Stimulated activated CD8-positive, alpha-beta memory T cell treated with anti-CD3 and anti-CD28 coated beads, Interleukin-7, amount 100 ng/mL, for 24 hours (primary cell): Measurements from ENCODE around the gene KIAA1958.
"Not testable (repeated sequence)": the region's sequence is repeated elsewhere in the genome, so short reads cannot be mapped to it uniquely, and the experiment has no call there.

Source experiments
- DNase-seq: peaks from one replicate; pipeline ENCODE4 v3.0.0-alpha.2; 2020; ENCODE audit warnings: low read depth

Gene KIAA1958

GRCh38 chr9:112664531-112664930 is 177.9 kb downstream of the KIAA1958 start:
- DNase-seq, result no peak

DNA sequence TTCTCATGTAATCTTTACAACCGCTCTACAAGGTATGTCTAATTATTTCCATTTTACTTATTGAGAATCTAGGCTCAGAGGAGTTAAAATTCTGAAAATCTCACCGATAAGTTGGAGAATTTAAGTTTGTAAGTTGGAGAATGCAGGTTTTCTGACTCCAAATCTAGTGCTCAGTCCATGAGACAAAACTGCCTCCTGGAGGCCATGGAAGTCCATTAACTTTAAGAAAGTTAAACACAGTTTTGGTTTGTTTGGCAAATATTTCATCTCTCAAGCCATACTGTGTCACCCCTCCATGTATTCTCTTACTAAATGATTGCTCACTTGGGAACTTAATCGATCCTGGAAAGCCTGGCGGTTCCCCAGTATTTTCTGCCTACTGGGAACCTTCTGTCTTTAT is 178.7 kb downstream of the KIAA1958 start:
- DNase-seq, result no peak

- DNase-seq, result no peak
Observed at GRCh38 chr9:112669326-112669725, 182.7 kb downstream of the KIAA1958 start.

DNA sequence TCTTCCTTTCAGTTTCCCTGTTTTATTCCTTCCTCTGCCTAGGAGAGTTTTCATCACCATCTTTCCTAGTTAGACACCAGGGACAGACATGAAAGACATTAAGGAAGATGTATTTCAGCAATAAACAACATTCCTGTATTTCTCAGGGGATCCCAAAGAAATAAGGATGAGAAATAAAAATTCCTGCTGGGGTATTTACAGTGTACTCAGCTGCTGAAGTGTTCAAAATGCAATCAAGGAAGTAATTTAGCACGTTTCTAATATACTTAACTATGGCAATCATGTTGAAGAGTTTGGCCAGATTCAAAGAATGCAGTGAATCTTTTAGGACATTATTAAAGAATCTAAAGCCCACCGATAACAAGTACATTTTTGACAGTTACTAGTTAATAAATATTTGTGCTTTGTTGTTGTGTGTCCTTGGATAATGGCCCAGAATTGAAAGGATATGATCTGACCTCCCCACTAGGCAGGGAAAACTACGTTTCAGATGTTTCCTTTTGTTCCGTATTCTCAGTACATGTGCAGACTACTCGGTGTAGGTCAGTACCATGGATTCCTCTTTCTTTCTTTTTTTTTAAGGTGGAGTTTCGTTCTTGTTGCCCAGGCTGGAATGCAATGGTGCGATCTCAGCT is 184.5 kb downstream of the KIAA1958 start:
- no peak for DNase-seq

- not testable (repeated sequence) for DNase-seq
Observed at GRCh38 chr9:112673221-112673620, 186.6 kb downstream of the KIAA1958 start.

DNA sequence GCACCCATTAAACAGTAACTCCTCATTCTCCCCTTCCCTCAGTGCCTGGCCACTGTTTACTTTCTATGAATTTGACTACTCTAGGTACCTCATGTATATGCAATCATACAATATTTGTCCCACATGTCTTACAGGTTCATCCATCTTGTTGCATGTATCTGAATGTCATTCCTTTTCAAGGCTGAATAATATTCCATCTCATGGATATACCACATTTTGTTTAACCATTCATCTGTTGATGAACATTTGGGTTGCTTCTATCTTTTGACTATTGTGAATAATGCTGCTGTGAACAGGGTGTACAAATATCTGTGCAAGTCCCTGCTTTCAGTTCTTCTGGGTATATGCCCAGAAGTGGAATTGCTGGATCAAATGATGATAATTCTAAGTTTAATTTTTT is 190.4 kb downstream of the KIAA1958 start:
- no peak for DNase-seq

DNA sequence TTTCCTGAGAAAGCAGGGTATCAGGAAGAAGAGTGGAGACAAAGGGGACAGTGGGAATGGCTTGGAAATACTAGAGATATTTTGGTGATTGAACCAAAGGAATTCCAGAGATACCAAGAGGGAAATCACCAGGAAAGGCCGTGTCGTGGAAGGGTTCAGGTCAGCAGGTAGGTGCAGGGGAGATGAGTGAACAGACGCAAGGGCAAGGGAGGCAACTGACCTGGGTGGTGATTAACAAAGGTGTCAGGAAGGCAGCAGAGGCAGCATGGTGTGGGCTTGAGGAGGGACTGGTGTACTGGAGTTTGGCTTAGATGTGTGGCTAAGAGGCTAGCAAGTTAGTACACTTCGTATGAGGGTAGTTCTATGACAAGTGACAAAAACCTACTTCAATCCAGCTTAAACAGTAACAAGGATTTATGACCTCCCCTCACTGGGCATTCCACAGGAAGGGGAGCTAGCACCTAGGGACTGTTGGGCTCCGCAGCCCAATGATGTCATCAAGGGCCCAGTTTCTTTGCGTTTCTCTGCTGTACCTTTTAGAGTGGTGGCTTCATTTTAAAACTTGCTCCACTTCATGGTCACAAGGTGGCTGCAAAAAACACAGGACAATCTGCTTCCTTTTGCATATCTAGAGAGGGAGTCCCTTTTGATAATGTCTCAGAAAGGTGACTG is 194.2 kb downstream of the KIAA1958 start:
- DNase-seq, result no peak

GRCh38 chr9:112689161-112689740 is 202.6 kb downstream of the KIAA1958 start:
- DNase-seq, result no peak

GRCh38 chr9:112694706-112695555 is 208.3 kb downstream of the KIAA1958 start:
- no peak for DNase-seq

- DNase-seq, result no peak
Observed at GRCh38 chr9:112696461-112696860, 209.8 kb downstream of the KIAA1958 start.

- no peak for DNase-seq
Observed at GRCh38 chr9:112699230-112699629, 212.6 kb downstream of the KIAA1958 start.

GRCh38 chr9:112700085-112700484 is 213.5 kb downstream of the KIAA1958 start:
- no peak for DNase-seq

DNA sequence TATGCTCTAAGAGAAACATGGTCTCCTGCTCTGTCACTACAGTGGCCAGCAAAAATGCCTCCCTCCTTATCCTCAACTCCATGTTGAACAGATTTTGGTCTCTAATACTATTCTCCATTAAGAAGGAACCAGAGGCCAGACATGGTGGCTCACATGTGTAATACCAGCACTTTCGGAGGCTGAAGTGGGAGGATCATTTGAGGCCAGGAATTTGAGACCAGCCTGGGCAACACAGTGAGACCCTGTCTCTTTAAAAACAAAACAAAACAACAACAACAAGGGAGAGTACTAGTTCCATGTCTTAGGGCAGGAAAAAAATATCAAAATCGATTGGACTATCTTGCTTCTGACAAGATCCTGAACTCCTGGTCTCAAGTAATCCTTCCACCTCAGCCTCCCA is 216.7 kb downstream of the KIAA1958 start:
- DNase-seq, result no peak

DNA sequence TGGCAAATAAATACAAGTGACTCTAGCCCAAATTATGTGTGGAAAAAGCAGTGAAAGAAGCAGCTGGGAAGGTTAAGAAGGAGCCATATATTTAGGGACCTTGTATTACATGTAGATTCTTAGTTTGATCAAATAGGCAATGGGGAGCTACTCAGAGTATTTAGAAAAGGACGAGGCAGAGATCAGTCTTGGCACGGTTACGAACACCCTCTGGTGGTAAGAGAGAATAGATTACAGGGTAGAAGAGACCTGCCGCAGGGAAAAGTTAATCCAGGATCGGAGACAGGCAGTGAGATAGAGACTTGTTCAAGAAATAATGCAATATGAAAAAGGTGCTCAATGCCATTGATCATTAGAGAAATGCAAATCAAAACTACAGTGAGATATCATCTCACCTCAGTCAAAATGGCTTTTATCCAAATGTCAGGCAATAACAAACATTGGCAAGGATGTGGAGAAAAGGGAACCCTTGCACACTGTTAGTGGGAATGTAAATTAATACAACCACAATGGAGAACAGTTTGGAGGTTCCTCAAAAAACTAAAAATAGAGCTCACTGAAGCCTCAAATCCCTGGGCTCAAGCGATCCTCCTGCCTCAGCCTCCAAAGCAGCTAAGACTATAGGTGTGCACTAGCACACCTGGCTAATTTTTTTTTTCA is 219.3 kb downstream of the KIAA1958 start:
- DNase-seq, result no peak

DNA sequence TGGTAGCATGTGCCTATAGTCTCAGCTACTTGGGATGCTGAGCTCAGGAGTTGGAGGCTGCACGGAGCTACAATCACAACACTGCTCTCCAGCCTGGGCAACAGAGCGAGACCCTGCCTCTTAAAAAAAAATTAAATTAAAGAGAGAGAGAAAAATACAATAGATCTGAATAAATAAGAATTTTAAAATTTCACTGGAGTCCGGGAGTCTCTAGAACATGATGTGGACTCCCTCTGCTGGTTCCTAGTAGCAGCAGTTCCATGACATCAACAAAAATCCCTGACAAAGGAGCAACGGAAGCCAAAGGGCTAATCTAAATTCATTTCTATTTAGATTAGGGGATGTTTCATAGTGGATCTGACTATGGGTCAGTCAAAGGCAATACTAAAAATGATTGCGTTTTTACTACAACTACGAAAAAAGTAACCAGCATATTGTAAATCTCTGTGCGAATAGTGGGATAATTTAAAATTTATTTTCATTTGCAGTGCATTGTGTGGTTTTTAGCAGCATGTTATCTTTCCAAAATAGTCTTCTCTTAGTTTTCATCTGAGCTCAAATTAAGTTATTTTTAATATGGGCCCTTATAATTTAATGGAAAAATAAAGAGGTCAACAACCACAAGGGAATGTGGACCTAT is 224.5 kb downstream of the KIAA1958 start:
- no peak for DNase-seq

- DNase-seq, result no peak
Observed at GRCh38 chr9:112712678-112713077, 226.1 kb downstream of the KIAA1958 start.

GRCh38 chr9:112717661-112718331 is 231.2 kb downstream of the KIAA1958 start, which contains the start of gene INIP:
TSS of gene INIP (minus strand) at chr9:112718117. CDS start at chr9:112716485, 1,632 bp downstream.
- peak; percentile 95 for DNase-seq
